Fibroblast of skin of right quadriceps (primary cell): Measurements from ENCODE around the gene APLP2.
A peak's percentile ranks its signal among the peaks of the same experiment; 100 is the strongest.
"Not testable (repeated sequence)": the region's sequence is repeated elsewhere in the genome, so short reads cannot be mapped to it uniquely, and the experiment has no call there.

ENCODE experiments used
- DNase-seq: peaks from one replicate; pipeline ENCODE4 v3.0.0-alpha.2; 2013

Gene APLP2

GRCh38 chr11:130151196-130151595 lies 81.5 kb downstream of the APLP2 start:
- no peak for DNase-seq

DNA sequence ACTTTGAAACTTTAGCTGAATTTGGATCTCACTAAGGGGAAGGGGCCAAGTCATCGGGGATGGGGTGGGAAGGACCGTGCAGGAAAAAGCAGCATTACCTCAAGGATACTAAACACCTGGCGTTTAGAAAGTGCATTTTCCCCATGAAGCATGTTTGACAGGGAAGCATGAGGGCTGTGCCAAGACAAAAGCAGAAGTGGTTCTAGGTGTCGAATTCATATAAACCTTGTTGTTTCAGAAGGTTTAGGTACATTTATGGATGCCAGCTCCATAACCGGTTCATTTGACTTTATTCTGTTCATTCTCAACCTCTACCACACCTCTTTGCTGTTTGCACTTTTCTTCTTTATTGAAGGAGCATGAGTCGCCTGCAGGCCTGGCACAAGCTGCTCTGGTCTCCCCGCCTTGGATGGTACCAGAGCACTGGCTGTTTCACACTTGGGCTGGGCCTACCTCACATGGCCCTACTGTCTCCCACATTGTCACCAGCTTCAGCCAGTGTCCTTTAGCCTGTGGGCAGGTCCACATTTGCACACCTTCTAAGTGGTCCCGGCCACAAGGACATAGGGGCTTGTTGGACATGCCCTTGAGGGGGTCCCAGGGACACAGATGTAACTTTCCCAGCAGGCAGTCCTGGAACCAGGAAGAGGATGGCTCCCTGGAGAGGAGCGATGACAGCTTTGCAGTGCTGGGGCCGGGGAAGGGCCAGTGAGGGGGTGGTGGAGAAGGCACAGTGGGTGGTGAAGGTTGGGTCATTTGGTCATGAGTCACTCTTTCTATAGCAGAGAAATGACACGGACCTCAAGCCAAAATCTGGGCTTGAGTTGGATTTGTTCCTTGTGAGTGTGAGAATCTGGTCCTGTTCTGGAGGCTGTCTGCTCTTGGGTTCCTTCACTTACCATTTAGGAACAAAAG lies 86.7 kb downstream of the APLP2 start:
- peak; percentile 38 for DNase-seq

- no peak for DNase-seq
These were observed 87.4 kb downstream of the APLP2 start for GRCh38 chr11:130157101-130157500.

DNA sequence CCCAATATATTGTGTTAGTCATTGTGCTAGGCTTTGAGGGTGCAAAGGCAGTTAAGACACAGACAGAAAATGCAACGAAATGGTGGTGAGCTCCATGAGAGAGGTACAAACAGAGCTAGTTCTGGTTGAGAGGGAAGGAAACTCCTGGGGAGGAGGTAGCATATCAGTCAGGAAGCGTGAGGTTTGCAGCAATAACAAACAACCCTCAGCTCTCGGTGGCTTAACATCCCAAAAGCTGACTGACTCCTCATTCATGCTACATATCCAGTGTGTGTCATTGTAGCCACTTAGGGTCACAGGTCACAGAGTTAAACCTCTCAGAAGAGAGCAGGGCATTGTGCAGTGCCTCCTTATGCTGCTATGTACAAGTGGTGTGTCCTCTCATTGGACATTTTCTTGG lies 88.1 kb downstream of the APLP2 start:
- no peak for DNase-seq

DNA sequence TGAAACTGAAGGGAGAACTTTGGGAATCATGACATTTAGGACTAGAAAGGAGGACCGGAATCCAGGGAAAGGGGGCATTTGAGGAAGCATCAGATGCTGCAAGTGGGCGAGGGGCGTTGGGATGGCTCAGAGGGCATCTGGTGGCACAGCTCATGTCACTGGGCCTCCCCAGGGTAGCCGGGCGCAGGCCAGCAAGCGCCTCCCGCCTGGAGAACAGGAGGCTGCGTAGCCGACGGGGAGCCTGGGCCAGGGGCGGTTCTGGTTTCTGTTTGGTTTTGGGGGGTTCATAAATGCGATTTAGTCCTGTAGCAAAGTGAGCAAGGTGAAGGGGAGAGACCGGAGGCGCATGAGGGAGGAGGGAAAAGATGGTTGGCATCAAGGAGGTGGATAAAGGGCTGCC lies 89.4 kb downstream of the APLP2 start:
- no peak for DNase-seq

DNA sequence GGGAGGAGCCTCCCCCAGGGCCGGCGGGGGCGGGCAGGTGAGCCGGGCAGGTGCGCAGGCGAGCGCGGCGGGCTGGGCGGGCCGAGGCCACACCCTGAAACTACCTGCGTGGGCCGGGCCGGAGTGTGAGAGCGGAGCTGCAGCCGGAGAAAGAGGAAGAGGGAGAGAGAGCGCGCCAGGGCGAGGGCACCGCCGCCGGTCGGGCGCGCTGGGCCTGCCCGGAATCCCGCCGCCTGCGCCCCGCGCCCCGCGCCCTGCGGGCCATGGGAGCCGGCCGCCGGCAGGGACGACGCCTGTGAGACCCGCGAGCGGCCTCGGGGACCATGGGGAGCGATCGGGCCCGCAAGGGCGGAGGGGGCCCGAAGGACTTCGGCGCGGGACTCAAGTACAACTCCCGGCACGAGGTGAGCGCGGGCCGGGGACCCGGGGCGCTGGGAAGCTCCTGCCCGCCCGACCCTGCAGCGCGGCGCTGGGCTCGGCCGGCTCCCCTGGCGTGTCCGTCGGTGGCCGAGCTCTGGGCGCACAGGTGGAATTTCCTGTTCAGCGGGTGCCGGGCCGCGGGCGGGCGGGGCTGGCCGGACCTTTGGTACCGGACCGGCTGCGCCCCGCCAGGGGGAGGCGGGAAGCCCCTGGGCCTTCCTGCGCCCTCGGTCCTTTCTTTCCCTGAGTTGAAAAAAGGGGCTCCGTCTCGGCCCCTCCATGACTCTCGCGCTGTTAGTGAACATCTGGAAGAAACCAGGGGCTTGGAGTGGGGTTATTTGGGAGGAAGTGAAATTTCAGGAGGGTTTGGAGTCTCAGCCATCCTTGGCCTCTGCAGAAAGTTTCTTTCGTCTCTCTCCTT lies 90.2 kb downstream of the APLP2 start, which contains the start of gene ST14:
Gene ST14 (plus strand): TSS at position 126 of the 841 bp plus-strand sequence. CDS start 198 bp downstream, at position 324.
- DNase-seq, result no peak

DNA sequence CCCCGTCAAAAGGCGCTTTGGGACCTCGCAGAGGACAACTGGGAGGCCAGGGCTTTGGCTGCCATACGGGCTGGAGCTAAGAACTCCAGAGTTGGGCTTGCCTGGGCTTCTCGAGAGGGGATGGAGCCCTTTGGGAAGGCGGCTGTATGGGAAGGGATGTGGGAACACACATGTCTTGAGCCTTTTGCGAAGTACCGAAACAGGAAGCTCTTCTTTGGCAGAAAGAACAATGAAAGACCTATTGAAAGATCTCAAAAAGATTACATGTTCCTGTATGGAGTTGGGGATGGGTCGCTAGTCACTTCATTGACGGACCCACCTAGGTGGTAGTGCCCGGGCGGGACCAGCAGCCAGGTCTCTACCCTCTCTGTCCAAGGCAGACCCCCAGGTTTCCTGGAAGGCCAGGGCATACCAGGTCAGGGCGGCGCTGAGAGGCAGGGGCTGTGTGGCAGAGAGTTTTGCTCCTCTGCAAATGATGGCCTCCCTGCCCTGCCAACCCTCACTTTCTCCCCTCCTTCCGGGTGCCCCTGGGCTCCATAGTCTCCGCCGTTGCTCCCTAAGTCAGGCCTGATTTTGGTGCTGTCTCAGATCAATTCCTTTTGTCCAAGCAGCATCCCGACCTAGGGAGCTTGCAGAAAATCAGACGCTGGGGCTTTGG lies 90.9 kb downstream of the APLP2 start:
- DNase-seq, result no peak

DNA sequence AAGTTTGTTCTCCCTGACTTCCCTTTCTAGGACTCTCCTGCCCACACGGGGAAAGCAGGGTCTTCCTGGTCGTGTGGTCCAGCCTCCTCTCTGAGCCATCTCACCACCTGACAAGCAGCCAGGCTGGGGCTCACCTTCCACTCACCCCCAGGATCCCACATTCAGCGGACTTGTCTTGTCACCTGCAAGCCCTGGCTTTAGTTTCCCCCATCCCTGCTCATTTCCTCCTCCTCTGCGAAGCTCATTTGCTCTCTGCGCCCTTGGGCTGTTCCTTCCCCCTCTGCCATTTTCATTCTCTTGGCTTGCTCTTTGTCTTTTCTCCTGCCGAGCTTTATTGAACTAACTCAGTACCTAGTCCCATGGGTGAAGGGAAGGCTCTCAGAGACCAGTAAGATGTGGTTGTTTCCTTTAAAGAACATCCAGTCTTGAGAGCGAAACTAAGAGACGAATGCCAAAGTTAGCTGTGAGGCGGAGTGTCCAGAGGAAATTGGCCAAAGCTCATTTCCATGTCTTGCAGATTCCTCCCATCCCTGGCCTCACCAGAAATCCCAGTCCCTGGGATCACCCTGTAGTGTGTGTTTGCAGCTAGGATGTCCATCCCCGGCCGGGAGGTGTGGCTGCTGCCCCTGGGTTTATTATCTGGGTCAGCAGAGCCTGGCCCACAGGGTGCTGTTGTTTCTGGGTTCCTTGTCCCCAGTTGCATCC lies 91.9 kb downstream of the APLP2 start:
- no peak for DNase-seq

- DNase-seq, result peak; percentile 34
These were observed 93.0 kb downstream of the APLP2 start for GRCh38 chr11:130162733-130163132.

- DNase-seq, result no peak
These were observed 93.9 kb downstream of the APLP2 start for GRCh38 chr11:130163346-130164220.

DNA sequence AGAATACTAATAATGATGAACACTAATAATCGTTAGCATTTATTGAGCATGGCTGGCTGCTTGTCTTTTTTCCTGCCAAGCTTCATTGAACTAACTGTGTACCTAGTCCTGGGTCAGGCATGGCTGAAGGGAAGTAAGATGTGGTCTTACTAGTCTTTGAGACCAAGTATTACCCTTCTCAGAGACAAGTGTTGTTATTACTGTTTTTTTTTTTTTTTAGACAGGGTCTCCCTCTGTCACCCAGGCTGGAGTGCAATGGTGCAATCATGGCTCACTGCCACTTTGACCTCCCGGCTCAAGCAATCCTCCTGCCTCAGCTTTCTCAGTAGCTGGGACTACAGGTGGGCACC lies 94.5 kb downstream of the APLP2 start:
- no peak for DNase-seq

DNA sequence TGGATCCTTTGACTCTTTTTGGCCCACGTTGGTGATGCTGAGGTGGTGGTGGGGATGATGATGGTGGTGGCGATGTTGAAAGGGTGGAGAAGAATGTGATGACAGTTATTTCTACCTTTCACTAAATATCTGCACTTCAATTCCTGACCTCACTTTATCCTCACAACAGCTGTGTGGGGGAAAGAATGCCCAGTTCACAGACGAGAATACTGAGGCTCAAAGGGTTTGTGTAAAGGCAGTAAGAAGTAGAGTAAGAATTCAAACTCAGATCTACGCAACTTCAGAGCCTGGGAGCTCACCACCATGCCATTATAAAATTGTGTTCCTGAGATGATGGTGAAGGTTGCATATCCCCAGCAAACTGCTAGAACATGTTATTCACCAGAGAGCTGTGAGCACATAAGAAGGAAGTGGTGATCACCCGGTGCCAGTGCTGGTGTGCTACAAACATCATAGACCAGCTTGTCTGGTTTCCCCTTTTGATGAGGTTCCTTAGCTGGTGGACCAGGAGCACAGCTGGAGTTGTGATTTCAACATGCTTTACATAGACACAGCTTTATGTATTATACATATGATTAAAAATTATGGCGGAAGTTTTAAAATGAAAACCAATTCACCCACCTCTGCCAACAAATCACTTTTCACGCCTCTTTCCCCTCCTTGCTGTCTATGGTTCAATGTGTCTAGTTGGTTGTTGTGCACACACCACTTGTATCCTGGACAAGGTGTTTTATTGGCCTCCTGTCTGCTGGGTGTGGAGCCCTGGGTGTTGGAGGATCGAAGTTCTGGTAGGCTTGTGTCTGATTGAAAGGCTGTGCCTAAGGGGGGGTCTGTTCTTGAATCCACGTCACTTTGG lies 96.1 kb downstream of the APLP2 start:
- no peak for DNase-seq

GRCh38 chr11:130166457-130166784 lies 96.7 kb downstream of the APLP2 start:
- peak; percentile 87 for DNase-seq

DNA sequence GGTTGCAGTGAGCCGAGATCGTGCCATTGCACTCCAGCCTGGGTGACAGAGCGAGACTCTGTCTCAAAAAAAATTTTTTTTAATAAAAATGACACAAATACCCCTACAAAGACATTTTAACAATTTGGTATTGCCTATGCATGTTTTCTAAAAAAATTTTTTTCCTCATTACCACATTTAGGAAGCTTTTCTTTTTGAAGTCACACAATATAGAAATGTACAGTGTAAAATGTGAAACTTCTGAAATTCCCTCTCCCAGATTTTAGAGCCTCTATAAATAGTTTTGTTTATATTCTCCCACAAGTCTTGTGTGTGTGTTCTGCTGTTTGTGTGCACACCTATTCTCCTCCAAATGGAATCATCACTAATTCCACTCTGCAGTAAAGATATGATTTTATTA lies 97.5 kb downstream of the APLP2 start:
- no peak for DNase-seq

DNA sequence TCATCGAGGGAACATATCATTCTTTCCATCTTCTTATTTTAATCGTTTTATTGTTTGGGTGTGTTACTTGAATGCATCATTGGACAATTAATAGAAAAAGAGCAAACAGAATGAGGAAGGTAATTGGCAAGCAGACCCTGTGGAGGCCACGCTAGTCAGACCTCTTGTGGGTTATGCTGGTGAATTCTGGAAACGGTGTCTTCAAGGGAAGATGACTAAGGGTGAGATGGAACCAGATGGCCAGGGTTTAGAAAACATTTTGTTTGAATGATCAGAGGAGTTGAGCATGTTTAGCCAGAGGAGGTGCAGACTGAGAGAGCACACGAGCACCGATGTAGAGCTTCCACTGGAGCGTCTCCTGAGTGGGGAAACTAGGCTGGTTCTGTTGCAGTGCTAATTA lies 98.4 kb downstream of the APLP2 start:
- DNase-seq, result peak; percentile 50

GRCh38 chr11:130170345-130170744 lies 100.7 kb downstream of the APLP2 start:
- DNase-seq, result no peak

DNA sequence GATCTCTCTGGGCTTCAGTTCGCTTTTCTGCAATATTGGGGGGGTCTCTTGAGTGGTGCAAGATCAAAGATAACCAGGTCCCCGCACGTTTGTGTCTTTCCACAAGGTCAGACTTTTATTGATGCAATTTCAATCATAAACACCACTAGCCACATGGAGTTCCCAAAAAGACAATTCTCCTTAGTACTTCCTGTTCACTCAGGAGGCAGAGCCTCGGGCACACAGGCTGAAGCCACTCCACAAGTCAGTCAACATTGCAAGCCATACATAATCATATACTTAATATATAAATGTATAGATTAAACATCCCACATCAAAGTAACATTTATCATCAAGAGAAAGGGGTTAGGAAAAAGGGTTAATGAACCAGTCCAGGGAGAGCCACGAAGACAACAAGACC lies 101.8 kb downstream of the APLP2 start:
- DNase-seq, result no peak

DNA sequence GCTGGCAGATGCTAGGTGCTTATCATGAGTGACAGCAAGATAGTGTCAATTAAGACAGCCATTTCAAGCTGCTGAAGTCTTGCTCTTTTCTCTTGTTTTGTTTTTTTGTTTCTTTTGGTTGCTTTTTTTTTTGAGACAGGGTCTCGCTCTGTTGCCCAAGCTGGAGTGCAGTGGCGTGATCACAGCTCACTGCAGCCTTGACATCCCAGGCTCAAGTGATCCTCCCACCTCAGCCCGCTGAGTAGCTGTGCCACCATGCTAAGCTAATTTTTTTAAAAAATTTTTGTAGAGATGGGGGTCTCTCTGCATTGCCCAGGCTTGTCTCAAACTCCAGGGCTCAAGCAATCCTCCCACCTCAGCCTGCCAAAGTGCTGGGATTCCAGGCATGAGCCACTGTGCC lies 102.3 kb downstream of the APLP2 start:
- not testable (repeated sequence) for DNase-seq

DNA sequence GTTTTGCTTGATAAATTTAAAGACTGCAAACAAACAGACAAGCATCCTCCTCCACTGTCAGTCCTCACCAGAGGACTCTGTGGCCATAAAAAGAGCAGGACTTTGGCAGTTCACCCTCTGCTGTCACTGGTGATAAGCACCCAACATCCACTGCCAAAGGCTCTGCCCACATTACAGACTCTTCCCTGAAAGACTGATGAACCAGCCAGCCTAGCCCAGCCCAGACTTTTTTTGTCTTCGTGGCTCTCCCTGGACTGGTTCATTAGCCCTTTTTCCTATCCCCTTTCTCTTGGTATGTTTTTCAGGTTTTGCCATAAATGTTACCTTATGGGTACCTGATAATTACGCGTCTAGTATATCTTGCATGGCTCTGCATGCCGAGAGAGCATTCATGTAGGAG lies 104.9 kb downstream of the APLP2 start:
- no peak for DNase-seq

DNA sequence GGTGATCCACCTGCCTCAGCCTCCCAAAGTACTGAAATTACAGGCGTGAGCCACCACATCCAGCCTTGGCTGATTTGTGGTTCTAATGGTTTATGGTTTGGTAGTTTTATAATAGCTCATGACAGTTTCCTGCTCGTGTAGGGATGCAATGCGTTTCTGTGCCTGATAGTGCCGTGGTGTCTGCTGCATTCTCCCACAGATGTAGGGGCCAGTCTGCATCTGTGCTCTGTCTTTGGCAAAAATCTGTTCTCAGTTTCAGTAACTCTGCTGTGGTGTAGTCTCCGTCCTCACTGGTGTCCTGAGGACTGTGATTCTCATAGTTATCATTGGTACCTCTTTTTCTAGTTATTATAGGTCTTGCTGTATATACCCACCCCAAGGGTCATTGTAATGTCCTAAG lies 106.2 kb downstream of the APLP2 start:
- no peak for DNase-seq

- no peak for DNase-seq
These were observed 108.1 kb downstream of the APLP2 start for GRCh38 chr11:130177782-130178181.
